ENCODE data around the gene SPC24. TPM values are rescaled to one million over a fixed set of nuclear protein-coding genes. Genes with fewer than 3 reads are reported as not detected.

SPC24 gene
- total RNA-seq, 1 experiment from 2014 or later: 33.9 TPM

GRCh38 chr19:11174336-11174735, 18.8 kb upstream of the SPC24 start (continued):
- TF ChIP-seq ATF3 (IDR thresholded peaks at IDR 0.05) (no peak), YY1 (IDR thresholded peaks at IDR 0.05; ENCODE audit: extremely low read depth, insufficient replicate concordance, low read depth, low read length) (no peak), CTCF (IDR thresholded peaks at IDR 0.05 in 2 of 3, conservative IDR thresholded peaks at IDR 0.05 in 1 of 3; ENCODE audit: borderline replicate concordance in 1 of 3, insufficient read depth in 1 of 3, low read depth in 2 of 3, low read length in 2 of 3) (no peak), CBX3 (IDR thresholded peaks at IDR 0.05; ENCODE audit: low read depth) (no peak)

- intact Hi-C loops (cut with micrococcal nuclease): no loop called here
- H2AFZ ChIP-seq (ENCODE audit: low read depth, low read length, poor library complexity, severe bottlenecking): no peak overlapping the region
- H4K20me1 ChIP-seq (ENCODE audit: insufficient read depth): no peaks in the 10 kb centered on the region
- no peak overlapping the region for H3K9ac ChIP-seq (ENCODE audit: low read length)
- H3K36me3 ChIP-seq (ENCODE audit: control insufficient read depth in 1 of 2, insufficient read depth in 2 of 2, low read length in 2 of 2): peaks cover 0 to 19% of the 10 kb centered on the region in 2 experiments; a peak in 2 of 4 replicates
- H3K9me3 ChIP-seq (ENCODE audit: control insufficient read depth in 1 of 2, insufficient read depth in 1 of 2, low read depth in 1 of 2, low read length in 2 of 2): no peaks in the 10 kb centered on the region
- H3K27me3 ChIP-seq (ENCODE audit: insufficient read depth, low read length): no peaks in the 10 kb centered on the region
- H3K4me3 ChIP-seq (replicated peaks in 1 of 2; ENCODE audit: low read depth in 1 of 2, low read length in 2 of 2): no peak overlapping the region
- RAD21 ChIA-PET (ENCODE audit: low non-redundant PET in 1 of 2, low total read pairs in 2 of 2, uncharacterized antibody in 2 of 2, unreplicated experiment in 2 of 2): no interaction called here
- H3K27ac ChIP-seq (ENCODE audit: low read depth, low read length): no peak overlapping the region
- CTCF ChIA-PET: no interaction called here
- ATAC-seq (no peak), DNase-seq (ENCODE audit: low read depth, low spot score) (no peak)
- TF ChIP-seq CEBPB (IDR thresholded peaks at IDR 0.05; ENCODE audit: low read depth) (no peak), EZH2 (IDR thresholded peaks at IDR 0.05) (no peak), SIN3A (IDR thresholded peaks at IDR 0.05; ENCODE audit: low read depth) (no peak), ZNF274 (IDR thresholded peaks at IDR 0.05; ENCODE audit: low read depth, low read length) (no peak), EGR1 (IDR thresholded peaks at IDR 0.05; ENCODE audit: low read depth) (no peak), SRF (IDR thresholded peaks at IDR 0.05; ENCODE audit: low read depth) (no peak), ATF3 (IDR thresholded peaks at IDR 0.05) (no peak)
- POLR2A ChIA-PET: no interaction called here
- H3K79me2 ChIP-seq (ENCODE audit: insufficient read depth, low read length): no peaks in the 10 kb centered on the region
- no peaks in the 10 kb centered on the region for H3K9me2 ChIP-seq (ENCODE audit: insufficient read depth)
- H3K4me2 ChIP-seq (ENCODE audit: low read length): no peak overlapping the region
- BruUV-seq (replicated peaks): no TSS peak
- peaks cover 0 to 8% of the 10 kb centered on the region in 2 experiments; a peak in 1 of 4 replicates for H3K4me1 ChIP-seq (ENCODE audit: control insufficient read depth in 1 of 2, insufficient read depth in 2 of 2, low read length in 2 of 2)
Observed at GRCh38 chr19:11173516-11174155, 18.1 kb upstream of the SPC24 start.

Data from HCT116 (cell line).